Measurements from ENCODE around the gene HNRNPH1.
"Not testable (repeated sequence)": the region's sequence is repeated elsewhere in the genome, so short reads cannot be mapped to it uniquely, and the experiment has no call there.

GRCh38 chr5:179658179-179658856 lies 34.8 kb upstream of the HNRNPH1 start:
- not testable (repeated sequence) for TF ChIP-seq POLR2A (IDR thresholded peaks at IDR 0.05)
- TF ChIP-seq CTCF (IDR thresholded peaks at IDR 0.05 in 8 of 11, conservative IDR thresholded peaks at IDR 0.05 in 3 of 11), result peak in 1 of 11 experiments; percentile 19

Measured in spleen (tissue), 7 donors.